Measurements from ENCODE around the gene S100A9. TPM values are rescaled to one million over a fixed set of nuclear protein-coding genes. Genes with fewer than 3 reads are reported as not detected.
A peak's percentile ranks its signal among the peaks of the same experiment; 100 is the strongest.

S100A9 gene
- total and polyA plus RNA-seq, 2 of the 8 experiments (the other 6 are each of a cell fraction or from before 2014, with no cell fraction given) = not detected

DNA sequence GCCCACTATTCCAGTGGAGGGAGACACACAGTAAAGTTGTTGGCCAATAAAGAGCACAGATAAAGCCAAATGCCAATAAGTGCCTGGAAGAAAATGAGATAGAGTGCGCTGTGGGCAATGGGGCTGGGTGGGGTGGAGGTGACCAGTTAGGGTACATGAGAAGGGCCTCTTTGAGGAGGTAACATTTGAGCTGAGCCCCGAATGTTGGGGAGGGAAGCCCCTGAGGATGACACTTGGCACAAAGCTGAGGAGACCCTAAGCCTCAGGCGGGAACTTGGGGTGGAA is 979 bp downstream of the S100A9 start:
- Histone ChIP-seq H3K4me3 (ENCODE audit: extremely low read depth in 1 of 4, insufficient read depth in 2 of 4, low read depth in 3 of 4, low read length in 4 of 4) (no peak overlapping the region), H2BK5ac (ENCODE audit: low read depth, low read length) (no peak overlapping the region), H3K14ac (ENCODE audit: insufficient read length) (no peak overlapping the region), H2BK20ac (ENCODE audit: low read length) (no peak overlapping the region), H3K4ac (replicated peaks; ENCODE audit: insufficient read length, low read depth, low read length) (no peak overlapping the region), H3K56ac (replicated peaks; ENCODE audit: insufficient read length, low read depth, low read length) (no peak overlapping the region), H3K18ac (ENCODE audit: extremely low read depth, low read length) (no peak overlapping the region), H3K23me2 (ENCODE audit: low read depth, low read length) (no peaks in the 10 kb centered on the region; the same call in 1 of the 2 replicates), H2AK5ac (ENCODE audit: low read depth, low read length) (no peak overlapping the region), H4K91ac (replicated peaks; ENCODE audit: insufficient read length, low read length) (no peak overlapping the region), H3K27ac (ENCODE audit: low read depth, low read length) (no peak overlapping the region), H2BK12ac (ENCODE audit: low read depth, low read length) (no peak overlapping the region), H2BK120ac (replicated peaks; ENCODE audit: low read depth, low read length) (no peak overlapping the region), H3K79me2 (ENCODE audit: control insufficient read depth in 1 of 2, insufficient read depth in 2 of 2, low read length in 2 of 2) (no peaks in the 10 kb centered on the region), H4K20me1 (replicated peaks in 1 of 2; ENCODE audit: control insufficient read depth in 1 of 2, insufficient read depth in 2 of 2, low read length in 2 of 2) (no peaks in the 10 kb centered on the region), H4K5ac (ENCODE audit: insufficient read length, low read depth, low read length) (no peak overlapping the region), H4K8ac (ENCODE audit: extremely low read depth, insufficient read depth, low read length) (no peak overlapping the region), H2BK15ac (ENCODE audit: low read length) (0 out of 2 replicates have a peak overlapping the region, but pooled peaks have one; percentile 8), H3K23ac (ENCODE audit: insufficient read length) (no peak overlapping the region), H2AFZ (ENCODE audit: low read length) (no peak overlapping the region), H3K27me3 (replicated peaks in 1 of 4; ENCODE audit: control insufficient read depth in 3 of 4, extremely low read depth in 1 of 4, insufficient read depth in 3 of 4, low read length in 3 of 4) (no peaks in the 10 kb centered on the region), H3K4me1 (replicated peaks in 1 of 4; ENCODE audit: control insufficient read depth in 3 of 4, insufficient read depth in 4 of 4, low read length in 3 of 4) (no peaks in the 10 kb centered on the region; a peak in 1 of 7 replicates), H3K79me1 (ENCODE audit: low read depth, low read length) (no peaks in the 10 kb centered on the region), H3K4me2 (ENCODE audit: insufficient read depth in 1 of 2, low read depth in 2 of 2, low read length in 2 of 2) (no peak overlapping the region), H3K36me3 (ENCODE audit: control insufficient read depth in 2 of 4, insufficient read depth in 4 of 4, low read length in 3 of 4) (no peaks in the 10 kb centered on the region), H3K9ac (replicated peaks in 1 of 4; ENCODE audit: extremely low read depth in 1 of 4, low read depth in 3 of 4, low read length in 3 of 4) (no peak overlapping the region), H3K9me3 (ENCODE audit: insufficient read depth in 2 of 2, low read depth in 1 of 2, low read length in 1 of 2) (no peaks in the 10 kb centered on the region)
- ChIA-PET CTCF (ENCODE audit: partially characterized antibody) (interaction anchor here (1.4 to 2.6 kb wide), 6 partner anchors 38 to 152 kb away, joined by 3 to 32 read pairs (median 6); no protein-coding TSS in a partner anchor), POLR2A (ENCODE audit: partially characterized antibody) (no interaction called here)
- FAIRE-seq (no peak), DNase-seq (ENCODE audit: low read depth in 1 of 2, low spot score in 2 of 2) (peak in 1 of 2 experiments; percentile 22)
- TF ChIP-seq CHD2 (IDR thresholded peaks at IDR 0.05; ENCODE audit: low read length) (no peak), CREB1 (IDR thresholded peaks at IDR 0.05) (no peak), HDAC6 (IDR thresholded peaks at IDR 0.05; ENCODE audit: low read depth, low read length) (no peak), GABPA (IDR thresholded peaks at IDR 0.05; ENCODE audit: borderline replicate concordance, insufficient read depth, low read length) (no peak), YY1 (IDR thresholded peaks at IDR 0.05; ENCODE audit: low read depth, low read length) (no peak), SIRT6 (IDR thresholded peaks at IDR 0.05; ENCODE audit: low read length) (no peak), KDM4A (IDR thresholded peaks at IDR 0.05; ENCODE audit: low read depth, low read length, severe bottlenecking) (no peak), CBX8 (IDR thresholded peaks at IDR 0.05; ENCODE audit: borderline replicate concordance, low read depth, low read length) (no peak), BCL11A (IDR thresholded peaks at IDR 0.05; ENCODE audit: low read depth in 2 of 2, low read length in 2 of 2) (no peak), POLR2AphosphoS5 (IDR thresholded peaks at IDR 0.05; ENCODE audit: low read depth, low read length) (no peak), GTF2F1 (IDR thresholded peaks at IDR 0.05; ENCODE audit: borderline replicate concordance, low read depth, low read length) (no peak), SP4 (IDR thresholded peaks at IDR 0.05; ENCODE audit: low read length) (no peak), KDM5A (IDR thresholded peaks at IDR 0.05; ENCODE audit: low read length) (no peak)
- WGBS, 2 experiments (ENCODE audit: extremely low coverage in 1 of 2, insufficient coverage in 1 of 2, insufficient read length in 1 of 2, insufficient replicate concordance in 2 of 2, low coverage in 1 of 2, low lambda C conversion rate in 2 of 2, missing lambda C conversion rate in 1 of 2) = 89% methylated on average over 3 of the region's 3 CpGs; no CpG with 5 or more reads in 1 of the 2 experiments
